HG03565 (cell line): ENCODE measurements around the gene VPS35.
"Not testable (repeated sequence)": the region's sequence is repeated elsewhere in the genome, so short reads cannot be mapped to it uniquely, and the experiment has no call there.

ENCODE experiments used
- ATAC-seq: cut with Tn5 transposase; IDR thresholded peaks from one replicate; pipeline ENCODE4 v1.9.1; 2021; ENCODE audit warnings: mild to moderate bottlenecking, moderate library complexity; ENCODE audit not compliant: unreplicated experiment

The VPS35 gene

GRCh38 chr16:46713634-46714033, 24.7 kb upstream of the VPS35 start:
- ATAC-seq, result no peak

DNA sequence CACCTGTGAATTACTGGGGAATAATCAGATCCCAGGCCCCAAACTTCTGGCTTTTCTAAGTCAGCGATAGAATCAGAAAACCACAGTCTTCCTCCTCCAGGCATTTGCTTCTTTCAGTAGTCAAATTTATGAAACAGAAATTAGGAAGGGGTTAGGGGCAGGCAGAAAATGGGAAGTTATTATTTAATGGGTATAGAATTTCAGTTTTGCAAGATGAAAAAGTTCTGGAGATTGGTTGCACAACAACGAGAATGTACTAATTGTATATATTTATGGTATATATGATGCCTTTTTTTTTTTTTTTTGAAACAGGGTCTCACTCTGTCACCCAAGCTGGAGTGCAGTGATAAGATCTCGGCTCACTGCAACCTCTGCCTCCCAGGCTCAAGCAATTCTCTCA, 23.9 kb upstream of the VPS35 start:
- no peak for ATAC-seq

DNA sequence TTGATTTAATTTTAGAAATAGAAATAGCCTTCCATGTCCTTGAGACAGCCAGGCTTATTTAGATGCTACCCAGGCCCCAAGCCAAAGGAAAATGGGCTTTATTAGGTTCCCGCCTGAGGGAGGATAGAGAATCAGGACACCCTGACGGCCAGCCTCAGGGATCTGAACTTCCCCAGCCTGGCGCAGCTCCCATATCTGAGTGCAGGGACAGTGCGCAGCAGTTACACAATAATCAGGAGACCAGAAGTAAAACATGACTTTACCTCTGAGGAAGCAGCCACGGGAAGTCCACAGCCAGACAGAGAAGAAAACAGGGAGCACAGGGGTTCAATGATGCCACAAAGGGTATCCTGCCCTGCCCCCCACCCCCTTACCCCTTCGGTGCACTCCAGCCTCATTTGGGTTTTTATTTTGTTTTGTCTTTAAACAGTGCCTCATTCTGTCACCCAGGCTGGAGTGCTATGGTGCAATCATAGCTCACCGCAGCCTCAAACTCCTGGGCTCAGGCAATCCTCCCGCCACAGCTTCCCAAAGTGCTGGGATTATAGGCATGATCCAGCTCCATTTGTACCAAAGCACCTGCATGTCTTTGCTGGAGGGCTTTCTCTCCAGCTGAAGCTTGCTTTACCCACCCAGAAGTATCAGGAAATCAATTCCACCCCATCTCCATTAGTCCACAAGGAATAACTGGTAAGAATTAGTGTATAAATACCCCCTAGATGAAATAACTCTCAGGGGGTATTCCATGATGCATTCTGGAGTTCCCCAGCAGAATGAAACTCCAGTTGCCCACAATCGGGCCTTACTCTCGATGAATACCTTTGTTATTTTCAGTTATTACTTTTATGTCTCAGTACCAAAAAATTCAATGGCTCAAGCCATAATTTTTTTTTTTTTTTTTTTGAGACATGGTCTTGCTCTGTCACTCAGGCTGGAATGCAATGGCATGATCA, 22.4 kb upstream of the VPS35 start:
- ATAC-seq, result no peak

DNA sequence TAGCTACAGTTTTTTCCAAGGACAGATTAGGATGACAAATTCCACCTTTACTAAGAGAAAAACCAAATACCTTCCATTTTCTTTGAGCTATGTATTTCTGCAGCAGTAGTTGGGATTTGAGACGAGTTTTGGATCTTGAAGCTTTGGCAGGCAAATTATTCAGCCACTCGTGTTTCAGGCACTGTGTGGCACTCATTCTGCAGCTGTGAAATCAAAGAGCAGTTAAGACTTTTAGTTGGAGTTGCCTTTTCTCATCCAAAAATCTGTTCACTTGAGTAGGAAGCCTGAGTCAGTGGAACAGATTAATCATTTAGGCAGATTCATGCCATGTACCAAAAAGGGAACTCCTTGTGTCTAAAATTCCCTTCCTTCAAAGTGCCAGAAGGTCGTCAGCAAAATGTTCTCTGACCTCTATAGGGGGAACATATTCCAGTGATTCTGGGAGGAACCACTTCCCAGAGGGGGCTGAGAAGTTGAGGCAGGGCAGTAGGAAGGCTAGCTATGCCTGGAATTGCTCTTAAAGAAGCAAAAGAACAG, 20.6 kb upstream of the VPS35 start:
- ATAC-seq, result no peak

DNA sequence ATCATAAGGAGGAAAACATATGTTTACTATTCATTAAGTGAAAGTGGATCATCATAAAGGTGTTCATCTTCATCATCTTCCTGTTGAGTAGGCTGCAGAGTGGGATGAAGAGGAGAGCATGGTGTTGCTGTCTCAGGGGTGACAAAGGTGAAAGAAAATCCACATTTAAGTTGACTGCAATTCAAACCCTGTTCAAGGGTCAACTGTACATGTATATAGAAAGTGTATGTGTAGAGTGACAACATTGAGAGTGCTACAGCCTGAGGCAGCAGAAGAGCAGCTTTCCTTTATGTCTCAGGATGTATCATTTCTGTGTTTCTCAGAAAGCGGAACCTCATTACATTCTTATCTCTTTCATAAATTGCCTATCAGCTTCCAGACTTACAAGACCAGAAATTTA, 17.7 kb upstream of the VPS35 start:
- ATAC-seq, result no peak

DNA sequence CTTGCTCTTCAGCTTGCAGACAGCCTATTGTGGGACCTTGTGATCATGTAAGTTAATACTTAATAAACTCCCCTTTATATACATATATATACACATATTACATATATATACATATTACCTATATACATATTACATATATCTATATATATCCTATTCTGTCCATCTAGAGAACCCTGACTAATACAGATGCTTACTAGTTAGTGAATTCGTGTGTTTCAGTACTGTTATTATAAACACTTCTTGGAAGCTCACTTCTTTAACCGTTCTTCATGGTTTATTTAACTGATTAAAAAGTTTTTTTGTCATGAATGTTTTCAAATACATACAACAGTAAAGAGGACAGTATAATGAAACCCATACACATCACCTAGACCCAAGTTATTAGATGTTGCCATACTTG, 13.1 kb upstream of the VPS35 start:
- no peak for ATAC-seq

- ATAC-seq, result no peak
Measured at GRCh38 chr16:46701615-46702014, 12.6 kb upstream of the VPS35 start.

DNA sequence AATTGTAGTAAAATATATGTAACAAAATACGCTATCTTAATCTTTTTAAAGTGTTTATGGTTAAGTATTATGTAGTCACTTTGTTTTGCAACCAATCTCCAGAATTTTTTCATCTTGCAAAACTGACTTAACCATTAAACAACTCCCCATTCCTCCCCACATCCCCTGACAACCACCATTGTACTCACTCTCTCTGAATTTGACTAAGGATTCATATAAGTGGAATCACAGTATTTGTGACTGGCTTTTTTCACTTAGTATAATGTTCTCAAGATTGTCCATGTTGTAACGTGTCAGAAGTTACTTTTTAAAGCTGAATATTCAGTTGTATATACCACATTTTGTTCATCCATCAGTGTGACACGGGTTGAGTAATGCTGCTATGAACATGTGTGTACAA, 11.1 kb upstream of the VPS35 start:
- no peak for ATAC-seq

DNA sequence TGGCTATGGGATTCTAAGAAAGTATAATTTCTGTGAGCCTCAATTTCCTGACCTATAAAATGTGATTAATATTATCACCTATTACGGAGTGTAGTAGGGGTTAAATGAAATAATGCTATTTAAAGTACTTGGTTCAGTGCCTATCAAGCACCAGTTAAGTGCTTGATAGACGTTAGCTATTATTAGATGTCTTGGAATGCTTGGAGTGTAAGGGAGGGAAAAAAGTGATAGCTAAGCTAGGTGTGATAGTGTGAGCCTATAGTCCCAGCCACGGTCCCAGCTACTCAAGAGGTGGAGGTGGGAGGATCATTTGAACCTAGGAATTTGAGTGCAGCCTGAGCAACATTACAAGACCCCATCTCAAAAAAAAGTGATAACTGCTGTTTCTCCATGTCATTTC, 8.0 kb upstream of the VPS35 start:
- no peak for ATAC-seq

DNA sequence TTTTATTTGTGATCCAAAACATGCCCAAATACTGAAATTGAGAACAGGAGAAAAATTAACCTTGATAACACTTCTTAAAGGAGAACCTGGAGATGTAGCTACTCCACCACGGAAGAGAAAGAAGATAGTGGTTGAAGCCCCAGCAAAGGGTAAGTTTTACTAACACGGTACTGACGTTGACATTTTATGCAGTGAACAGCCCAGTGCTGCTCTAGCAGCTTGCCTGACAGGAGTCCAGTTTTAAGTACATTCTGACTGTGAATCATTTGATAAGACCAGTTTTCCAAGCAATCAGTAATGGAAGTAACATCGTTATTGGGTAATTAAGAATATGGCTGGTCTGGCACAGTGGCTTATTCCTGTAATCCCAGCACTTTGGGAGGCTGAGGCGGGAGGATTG, 7.0 kb upstream of the VPS35 start:
- no peak for ATAC-seq

DNA sequence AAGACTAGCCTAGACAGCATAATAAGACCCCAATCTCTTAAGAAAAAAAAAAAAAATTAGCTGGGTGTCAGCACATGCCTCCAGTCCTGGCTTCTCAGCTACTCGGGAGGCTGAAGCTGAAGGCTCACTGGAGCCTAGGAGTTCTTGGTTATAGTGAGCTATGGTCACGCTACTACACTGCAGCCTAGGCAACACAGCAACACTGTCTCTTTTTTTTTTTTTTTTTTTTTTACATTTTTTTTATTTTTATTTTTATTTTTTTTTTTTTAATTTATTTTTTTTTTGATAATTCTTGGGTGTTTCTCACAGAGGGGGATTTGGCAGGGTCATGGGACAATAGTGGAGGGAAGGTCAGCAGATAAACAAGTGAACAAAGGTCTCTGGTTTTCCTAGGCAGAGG, 4.6 kb upstream of the VPS35 start:
- ATAC-seq, result no peak

GRCh38 chr16:46691726-46692125, 2.7 kb upstream of the VPS35 start:
- ATAC-seq, result no peak

- ATAC-seq, result no peak
Measured at GRCh38 chr16:46690281-46691178, 1.6 kb upstream of the VPS35 start.

DNA sequence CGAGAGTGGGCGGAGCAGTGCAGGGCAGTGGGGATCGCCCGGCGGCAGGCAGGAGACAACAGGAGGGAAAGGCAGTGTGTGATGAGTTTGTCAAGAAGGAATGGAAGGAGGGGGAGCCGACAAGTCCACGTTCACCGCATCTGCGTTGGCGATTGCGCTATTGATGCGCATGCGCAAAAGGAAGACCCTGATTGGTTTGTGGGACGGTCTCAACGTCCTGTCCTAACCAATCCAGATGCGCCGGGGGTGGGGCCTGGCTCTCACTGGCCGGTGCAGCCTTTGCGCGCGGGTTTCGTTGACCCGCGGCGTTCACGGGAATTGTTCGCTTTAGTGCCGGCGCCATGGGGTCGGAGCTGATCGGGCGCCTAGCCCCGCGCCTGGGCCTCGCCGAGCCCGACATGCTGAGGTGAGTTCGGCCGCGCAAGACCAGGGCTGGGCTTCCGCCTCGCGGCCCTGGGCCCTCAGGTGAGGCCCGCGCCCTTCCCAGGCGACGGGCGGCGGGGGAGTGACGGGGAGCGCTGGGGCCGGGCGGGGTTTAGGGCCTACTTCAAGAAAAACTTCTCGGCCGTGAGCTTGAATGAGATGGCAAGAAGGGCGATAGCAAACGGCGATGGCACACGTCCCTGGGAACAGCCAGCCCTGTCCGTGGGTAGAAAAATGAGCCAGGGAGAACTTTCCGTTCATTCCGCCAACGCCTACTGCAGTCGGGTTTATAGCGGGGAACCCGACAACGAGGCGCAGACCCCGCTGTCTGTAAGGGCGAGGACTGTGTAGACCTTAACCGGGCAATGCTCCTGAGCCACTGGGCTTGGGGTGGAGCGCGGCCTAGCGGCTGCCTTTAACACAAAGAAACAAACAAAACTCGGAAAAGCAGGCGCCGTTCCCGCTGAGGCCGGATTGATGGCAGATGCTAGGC, 645 bp upstream of the VPS35 start, which contains the start of gene ORC6:
ORC6 (plus strand) TSS at position 295 of the 916 bp plus-strand sequence; CDS start at position 342, 47 bp downstream.
- ATAC-seq, result peak; percentile 50

DNA sequence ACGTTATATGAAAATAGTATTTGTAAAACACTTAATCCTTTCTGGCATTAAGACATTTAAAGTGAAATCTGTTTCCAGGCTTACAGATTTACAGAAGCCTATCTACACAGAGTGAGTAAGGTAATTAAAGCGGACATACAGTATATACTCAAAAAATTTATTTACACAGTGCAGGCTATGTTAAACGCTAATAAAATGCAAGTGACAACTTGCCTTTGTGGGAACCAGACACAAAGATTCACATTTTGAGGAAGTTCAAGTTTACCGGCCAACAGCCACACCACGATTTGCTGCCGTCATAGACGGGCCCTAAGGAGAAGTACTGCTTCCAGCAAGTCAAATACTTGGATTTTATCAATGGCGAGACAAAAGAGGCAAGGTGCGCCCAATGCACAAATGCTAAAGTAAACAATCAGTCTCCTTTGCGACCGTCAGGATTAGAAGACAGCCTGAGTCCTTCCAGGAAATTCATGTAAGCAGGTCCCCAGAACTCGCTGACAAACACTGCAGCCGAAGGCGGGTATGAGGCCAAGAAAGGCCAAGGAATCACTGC, 801 bp downstream of the VPS35 start:
- no peak for ATAC-seq

- ATAC-seq, result no peak
Measured at GRCh38 chr16:46687486-46687885, 1.5 kb downstream of the VPS35 start.

DNA sequence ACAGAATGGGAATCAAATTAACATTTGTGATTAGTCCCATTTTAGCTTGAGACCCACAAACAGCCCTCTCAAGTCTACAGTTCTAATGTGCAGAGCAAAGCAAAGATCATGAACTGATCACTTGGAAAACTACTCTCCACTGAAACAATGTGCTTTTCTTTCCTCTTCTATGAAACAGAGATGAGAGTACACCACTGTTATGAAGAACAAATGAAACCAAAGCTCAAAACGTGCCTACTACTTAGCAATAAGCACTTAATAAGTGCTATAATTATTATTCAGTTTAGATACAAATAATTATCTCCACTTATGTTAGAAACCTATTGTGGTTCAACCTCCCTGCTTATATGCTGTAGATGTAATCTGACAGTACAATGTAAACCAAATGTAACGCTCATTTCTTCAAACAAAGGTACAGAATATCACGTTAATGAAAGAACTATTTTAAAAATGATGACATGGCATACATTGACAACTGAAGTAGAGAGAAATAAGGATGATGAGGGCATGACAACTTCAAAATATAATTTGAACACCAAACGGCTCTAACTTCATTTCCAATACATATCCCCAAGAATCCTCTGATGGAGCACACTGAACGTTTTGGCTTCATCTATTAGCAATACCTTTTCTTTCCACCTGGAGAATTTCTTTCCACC, 2.0 kb downstream of the VPS35 start:
- no peak for ATAC-seq

- ATAC-seq, result not testable (repeated sequence)
Measured at GRCh38 chr16:46681867-46682266, 7.1 kb downstream of the VPS35 start.

- not testable (repeated sequence) for ATAC-seq
Measured at GRCh38 chr16:46677943-46678342, 11.0 kb downstream of the VPS35 start.
